H9 (cell line): Measurements from ENCODE around the gene SLC26A6. TPM values are rescaled to one million over a fixed set of nuclear protein-coding genes. Genes with fewer than 3 reads are reported as not detected.

Experiments
- DNase-seq: peaks from one replicate; pipeline ENCODE4 v3.0.0-alpha.2; 2017
- H2AFZ ChIP-seq: one replicate; pipeline ENCODE4 v1.6.1; 2013; ENCODE audit warnings: mild to moderate bottlenecking, low read length, control low read depth, moderate library complexity
- H2AK5ac ChIP-seq: 2 replicates; pipeline ENCODE4 v1.6.1; 2013; ENCODE audit warnings: low read length, control low read depth, mixed read lengths; ENCODE audit not compliant: insufficient read length
- H2BK120ac ChIP-seq: one replicate; pipeline ENCODE4 v1.6.1; 2013; ENCODE audit warnings: low read depth, mild to moderate bottlenecking, low read length, control low read depth, inconsistent platforms; ENCODE audit not compliant: poor library complexity, severe bottlenecking
- H2BK12ac ChIP-seq: 2 replicates; pipeline ENCODE4 v1.6.1; 2013; ENCODE audit warnings: low read length, control low read depth, mixed read lengths, low read depth; ENCODE audit not compliant: insufficient read length
- H2BK15ac ChIP-seq: 2 replicates; pipeline ENCODE4 v1.6.1; 2013; ENCODE audit warnings: low read depth, low read length, control low read depth
- H2BK20ac ChIP-seq: one replicate; pipeline ENCODE4 v1.6.1; 2013; ENCODE audit warnings: low read depth, mild to moderate bottlenecking, low read length, control low read depth, inconsistent platforms; ENCODE audit not compliant: poor library complexity, severe bottlenecking
- H2BK5ac ChIP-seq: 2 replicates; pipeline ENCODE4 v1.6.1; 2013; ENCODE audit warnings: low read length, control low read depth, mixed read lengths; ENCODE audit not compliant: insufficient read length
- H3K14ac ChIP-seq: 2 replicates; pipeline ENCODE4 v1.6.1; 2013; ENCODE audit warnings: low read length, control low read depth; ENCODE audit not compliant: insufficient read depth
- H3K18ac ChIP-seq: 2 replicates; pipeline ENCODE4 v1.6.1; 2013; ENCODE audit warnings: low read depth, mild to moderate bottlenecking, mixed read lengths, low read length, control low read depth; ENCODE audit not compliant: insufficient read length
- H3K23ac ChIP-seq: 2 replicates; pipeline ENCODE4 v1.6.1; 2013; ENCODE audit warnings: low read length, control low read depth, mixed read lengths, low read depth; ENCODE audit not compliant: insufficient read length
- H3K23me2 ChIP-seq: 2 replicates; pipeline ENCODE4 v1.6.1; 2013; ENCODE audit warnings: low read depth, mild to moderate bottlenecking, mixed read lengths, low read length, control low read depth; ENCODE audit not compliant: insufficient read length, poor library complexity, severe bottlenecking
- H3K27ac ChIP-seq: 2 replicates; pipeline ENCODE4 v1.5.1; 2013; ENCODE audit warnings: low read length, control low read depth, mixed read lengths, low read depth; ENCODE audit not compliant: insufficient read length
- H3K27me3 ChIP-seq: 2 replicates; pipeline ENCODE4 v1.6.1; 2013; ENCODE audit warnings: low read length, control low read depth, inconsistent platforms; ENCODE audit not compliant: insufficient read depth
- H3K4ac ChIP-seq: 2 replicates; pipeline ENCODE4 v1.6.1; 2013; ENCODE audit warnings: low read depth, mild to moderate bottlenecking, control low read depth, inconsistent platforms, low read length, moderate library complexity
- H3K4me1 ChIP-seq: 2 replicates; pipeline ENCODE4 v1.6.1; 2013; ENCODE audit warnings: low read length, control low read depth, inconsistent platforms; ENCODE audit not compliant: insufficient read depth
- H3K4me2 ChIP-seq: 2 replicates; pipeline ENCODE4 v1.6.1; 2013; ENCODE audit warnings: low read length, control low read depth, mixed read lengths; ENCODE audit not compliant: insufficient read length, insufficient read depth
- H3K56ac ChIP-seq: 2 replicates; pipeline ENCODE4 v1.6.1; 2013; ENCODE audit warnings: low read depth, mild to moderate bottlenecking, mixed read lengths, low read length, control low read depth; ENCODE audit not compliant: insufficient read length
- H3K79me1 ChIP-seq: 2 replicates; pipeline ENCODE4 v1.6.1; 2013; ENCODE audit warnings: low read depth, mild to moderate bottlenecking, moderate library complexity, low read length, control low read depth, inconsistent platforms; ENCODE audit not compliant: insufficient read depth, poor library complexity, severe bottlenecking
- H3K79me2 ChIP-seq: 2 replicates; pipeline ENCODE4 v1.6.1; 2013; ENCODE audit warnings: low read length, control low read depth, inconsistent platforms; ENCODE audit not compliant: insufficient read depth
- H3K9ac ChIP-seq: 2 replicates; pipeline ENCODE4 v1.6.1; 2013; ENCODE audit warnings: low read length, control low read depth, mixed read lengths; ENCODE audit not compliant: insufficient read length; ENCODE audit errors: extremely low read depth
- H3K9me3 ChIP-seq: one replicate; pipeline ENCODE4 v1.6.1; 2013; ENCODE audit warnings: low read depth, low read length, inconsistent platforms; ENCODE audit not compliant: control insufficient read depth
- H3T11ph ChIP-seq: one replicate; pipeline ENCODE4 v1.6.1; 2013; ENCODE audit warnings: mild to moderate bottlenecking, low read length, control low read depth, inconsistent platforms
- H4K20me1 ChIP-seq: one replicate; pipeline ENCODE4 v1.6.1; 2013; ENCODE audit not compliant: control insufficient read depth, insufficient read length, insufficient read depth
- H4K5ac ChIP-seq: 2 replicates; pipeline ENCODE4 v1.6.1; 2013; ENCODE audit warnings: low read depth, mild to moderate bottlenecking, mixed read lengths, low read length, control low read depth; ENCODE audit not compliant: insufficient read length
- H4K8ac ChIP-seq: replicated peaks from 2 replicates; pipeline ENCODE4 v1.6.1; 2013; ENCODE audit warnings: low read length, control low read depth, mixed read lengths, low read depth; ENCODE audit not compliant: insufficient read length
- H4K91ac ChIP-seq: 2 replicates; pipeline ENCODE4 v1.6.1; 2013; ENCODE audit warnings: low read depth, mild to moderate bottlenecking, moderate library complexity, mixed read lengths, low read length, control low read depth; ENCODE audit not compliant: insufficient read length
- H3K27ac Mint-ChIP-seq, 3 experiments: 2 replicates in 2 of 3; 3 replicates in 1 of 3; pipeline ENCODE4 v1.8.0; 2020 to 2021; ENCODE audit warnings: mixed read lengths in 3 of 3, mild to moderate bottlenecking in 1 of 3, moderate library complexity in 1 of 3
- H3K27me3 Mint-ChIP-seq: 2 replicates; pipeline ENCODE4 v1.8.0; 2021; ENCODE audit warnings: low read depth, mild to moderate bottlenecking, moderate library complexity, mixed read lengths
- H3K36me3 Mint-ChIP-seq, 3 experiments: 2 replicates in 2 of 3; 3 replicates in 1 of 3; pipeline ENCODE4 v1.8.0; 2020 to 2021; ENCODE audit warnings: low read depth in 3 of 3, mixed read lengths in 3 of 3; ENCODE audit not compliant: insufficient read depth in 1 of 3
- H3K4me1 Mint-ChIP-seq, 2 experiments: 2 replicates each; pipeline ENCODE4 v1.8.0; 2020; ENCODE audit warnings: mixed read lengths in 2 of 2
- H3K4me3 Mint-ChIP-seq, 2 experiments: 2 replicates in 1 of 2; 3 replicates in 1 of 2; pipeline ENCODE4 v1.8.0; 2020 to 2021; ENCODE audit warnings: mild to moderate bottlenecking in 2 of 2, mixed read lengths in 2 of 2, moderate library complexity in 1 of 2
- H3K9me3 Mint-ChIP-seq, 2 experiments: 2 replicates in 1 of 2; 3 replicates in 1 of 2; pipeline ENCODE4 v1.8.0; 2020; ENCODE audit warnings: mild to moderate bottlenecking in 2 of 2, mixed read lengths in 2 of 2, moderate library complexity in 1 of 2
- WGBS: extraction: QIAGEN DNeasy Blood & Tissue Kit; methylation state at CpG from one replicate; pipeline ENCODE4 v1.1.7; 2013; ENCODE audit warnings: missing lambda C conversion rate, low lambda C conversion rate, mixed read lengths; ENCODE audit not compliant: insufficient read length; ENCODE audit errors: extremely low coverage; 5-methylcytosine and 5-hydroxymethylcytosine counted together
- total RNA-seq: library from RNA; stranded (reverse); gene quantifications from 2 replicates; pipeline ENCODE4 v1.2.1, GENCODE V29; 2021
- TF ChIP-seq, protein P1 (sequence below): fragments of 200-600 bp; sonication (generic); conservative IDR thresholded peaks from 3 replicates; pipeline ENCODE4 v1.8.0; 2021; ENCODE audit warnings: antibody characterized with exemption, mild to moderate bottlenecking

SLC26A6 gene
- total RNA-seq, 1 experiment from 2014 or later, result 61.3 TPM

DNA sequence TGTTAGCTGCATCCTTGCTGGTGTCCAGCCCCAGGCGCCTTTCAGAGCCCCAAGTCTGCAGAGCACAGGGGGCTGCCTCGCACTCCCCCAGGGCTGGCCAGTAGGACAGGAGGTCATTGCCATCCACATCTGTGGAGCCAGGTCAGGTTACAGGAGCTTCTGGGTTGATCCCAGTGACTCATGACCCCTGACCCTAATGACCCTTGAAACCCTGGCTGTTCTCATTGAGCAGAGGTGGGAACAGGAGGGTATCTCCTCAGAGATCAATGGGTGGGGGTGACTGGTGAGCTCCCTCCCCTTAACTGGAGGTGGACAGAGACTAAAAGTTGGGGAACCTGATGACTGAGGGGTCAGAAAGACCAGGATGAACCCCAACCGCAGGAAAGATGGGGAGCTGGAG lies 6.1 kb upstream of the SLC26A6 start:
- peaks cover 4% of the 10 kb centered on the region for H4K20me1 ChIP-seq
- Mint-ChIP-seq H3K9me3 (no peaks in the 10 kb centered on the region), H3K27ac (no peak overlapping the region), H3K4me3 (no peak overlapping the region; a peak in 1 of 5 replicates), H3K4me1 (peaks cover 16 to 18% of the 10 kb centered on the region in 2 experiments), H3K27me3 (no peaks in the 10 kb centered on the region; the same call in 1 of the 2 replicates), H3K36me3 (peaks cover 21 to 74% (median 74%) of the 10 kb centered on the region in 3 experiments; a peak in 6 of 7 replicates)
- H2BK20ac ChIP-seq, result no peak overlapping the region
- no peak for DNase-seq
- no peak overlapping the region for H3K56ac ChIP-seq
- H3K4ac ChIP-seq, result no peak overlapping the region
- H3K79me1 ChIP-seq, result no peaks in the 10 kb centered on the region
- H2AFZ ChIP-seq, result no peak overlapping the region
- no peak overlapping the region for H4K5ac ChIP-seq
- H2BK5ac ChIP-seq, result no peak overlapping the region
- peaks cover 2% of the 10 kb centered on the region; the same call in 1 of the 2 replicates for H3K4me1 ChIP-seq
- H3K18ac ChIP-seq, result no peak overlapping the region
- no peak overlapping the region for H3K9ac ChIP-seq
- H2BK15ac ChIP-seq, result no peak overlapping the region
- H3K9me3 ChIP-seq, result no peaks in the 10 kb centered on the region
- no peak overlapping the region for H3K27ac ChIP-seq
- H2BK120ac ChIP-seq, result no peak overlapping the region
- no peak overlapping the region for H4K91ac ChIP-seq
- no peaks in the 10 kb centered on the region for H3K79me2 ChIP-seq
- no CpG with 5 or more reads among the region's 3 CpGs for WGBS
- no peaks in the 10 kb centered on the region for H3K27me3 ChIP-seq
- no peak overlapping the region for H3T11ph ChIP-seq
- H3K23ac ChIP-seq, result no peak overlapping the region
- H3K14ac ChIP-seq, result no peak overlapping the region
- no peak overlapping the region for H4K8ac ChIP-seq
- TF ChIP-seq, protein P1, sequence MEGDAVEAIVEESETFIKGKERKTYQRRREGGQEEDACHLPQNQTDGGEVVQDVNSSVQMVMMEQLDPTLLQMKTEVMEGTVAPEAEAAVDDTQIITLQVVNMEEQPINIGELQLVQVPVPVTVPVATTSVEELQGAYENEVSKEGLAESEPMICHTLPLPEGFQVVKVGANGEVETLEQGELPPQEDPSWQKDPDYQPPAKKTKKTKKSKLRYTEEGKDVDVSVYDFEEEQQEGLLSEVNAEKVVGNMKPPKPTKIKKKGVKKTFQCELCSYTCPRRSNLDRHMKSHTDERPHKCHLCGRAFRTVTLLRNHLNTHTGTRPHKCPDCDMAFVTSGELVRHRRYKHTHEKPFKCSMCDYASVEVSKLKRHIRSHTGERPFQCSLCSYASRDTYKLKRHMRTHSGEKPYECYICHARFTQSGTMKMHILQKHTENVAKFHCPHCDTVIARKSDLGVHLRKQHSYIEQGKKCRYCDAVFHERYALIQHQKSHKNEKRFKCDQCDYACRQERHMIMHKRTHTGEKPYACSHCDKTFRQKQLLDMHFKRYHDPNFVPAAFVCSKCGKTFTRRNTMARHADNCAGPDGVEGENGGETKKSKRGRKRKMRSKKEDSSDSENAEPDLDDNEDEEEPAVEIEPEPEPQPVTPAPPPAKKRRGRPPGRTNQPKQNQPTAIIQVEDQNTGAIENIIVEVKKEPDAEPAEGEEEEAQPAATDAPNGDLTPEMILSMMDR, result no peak
- no peak overlapping the region for H2AK5ac ChIP-seq
- H3K23me2 ChIP-seq, result no peaks in the 10 kb centered on the region
- no peak overlapping the region for H2BK12ac ChIP-seq
- no peak overlapping the region for H3K4me2 ChIP-seq
